HL-60/S4 treated with phorbol 12-myristate 13-acetate at 8.2 ng/mL for 4 days and 3 days (cell line): ENCODE data around the gene SLC34A3.

ENCODE experiments used
- in situ Hi-C: fragments of 300-500 bp; cut with MboI; formaldehyde crosslinking; loops from 2 replicates; pipeline ENCODE4 v1.15.0; 2022; ENCODE audit warnings: low sequenced_read_pairs

Gene SLC34A3

DNA sequence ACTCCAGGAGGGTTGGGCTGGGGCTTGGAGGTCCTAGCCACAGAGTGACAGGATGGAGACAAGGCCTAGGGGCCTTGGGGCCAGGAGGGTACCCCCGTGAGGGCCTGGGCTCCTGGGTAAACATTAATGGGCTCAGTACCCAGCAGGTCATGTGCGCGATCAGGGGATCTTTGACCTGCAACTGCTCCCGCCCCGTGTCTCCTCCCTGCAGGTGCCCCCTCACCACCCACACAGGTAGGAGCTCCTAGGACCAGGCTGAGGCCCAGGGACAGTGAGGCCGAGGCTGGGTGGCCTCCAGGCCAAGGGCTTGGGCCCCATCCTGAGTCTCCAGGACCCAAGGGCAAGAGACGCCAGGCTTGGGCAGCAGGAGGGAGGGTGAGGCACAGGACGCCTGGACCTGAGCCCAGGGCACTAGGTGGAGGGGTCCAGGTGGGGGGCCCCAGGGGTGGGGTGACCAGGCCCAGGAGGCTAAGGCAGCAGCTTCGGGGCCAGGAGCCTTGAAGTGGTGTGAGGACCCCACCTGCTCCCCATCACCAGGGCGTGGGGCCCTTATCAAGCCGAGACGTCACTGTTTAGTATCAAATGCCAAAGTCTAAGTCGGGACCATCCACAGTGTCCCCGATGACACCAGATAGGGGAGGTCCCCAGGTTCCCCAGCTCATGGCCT, at the start of gene SLC34A3:
TSS of gene SLC34A3 (plus strand) at position 197 of the 667 bp plus-strand sequence. CDS start 802 bp downstream, outside the sequence.
- in situ Hi-C loops, result no loop called here

DNA sequence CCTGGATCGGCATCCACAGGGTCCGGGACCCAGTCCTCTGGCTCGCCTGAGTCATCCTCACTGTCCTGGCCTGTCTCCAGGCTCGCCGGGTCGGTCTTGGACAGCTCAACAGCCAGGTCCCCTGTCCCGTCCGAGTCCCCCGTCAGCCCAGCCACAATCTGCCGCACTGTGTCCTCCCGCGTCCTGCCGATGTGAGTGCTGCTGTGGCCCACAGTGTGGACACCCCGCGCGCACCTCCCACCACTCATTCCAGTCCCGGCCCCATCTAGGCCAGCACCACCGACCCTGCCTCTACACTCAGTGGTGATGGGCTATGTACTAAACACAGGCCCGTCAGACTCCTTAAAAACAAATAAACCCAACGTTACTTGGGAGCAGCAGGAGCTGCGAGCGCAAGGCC, 49.0 kb upstream of the SLC34A3 start:
- in situ Hi-C loops, result no loop called here

DNA sequence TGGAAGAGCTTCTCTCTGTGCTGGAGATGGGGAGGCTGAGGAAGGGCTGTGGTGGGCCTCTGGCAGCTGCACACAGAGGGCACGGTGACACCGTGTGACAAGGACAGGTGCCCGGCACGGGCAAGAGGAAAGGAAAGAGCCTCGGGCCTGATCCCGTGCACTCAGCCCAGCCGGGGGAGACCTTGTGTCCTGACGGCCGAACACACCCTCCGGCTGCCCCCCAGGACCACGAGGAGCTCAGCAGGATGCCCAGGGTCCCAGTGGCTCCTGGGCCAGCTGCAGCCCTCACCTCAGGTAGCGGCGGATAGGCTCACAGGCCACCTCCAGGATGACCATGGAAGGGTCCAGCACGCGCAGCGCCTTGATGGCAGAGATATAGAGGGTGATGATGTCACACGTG, 47.9 kb upstream of the SLC34A3 start:
- in situ Hi-C loops, result no loop called here

DNA sequence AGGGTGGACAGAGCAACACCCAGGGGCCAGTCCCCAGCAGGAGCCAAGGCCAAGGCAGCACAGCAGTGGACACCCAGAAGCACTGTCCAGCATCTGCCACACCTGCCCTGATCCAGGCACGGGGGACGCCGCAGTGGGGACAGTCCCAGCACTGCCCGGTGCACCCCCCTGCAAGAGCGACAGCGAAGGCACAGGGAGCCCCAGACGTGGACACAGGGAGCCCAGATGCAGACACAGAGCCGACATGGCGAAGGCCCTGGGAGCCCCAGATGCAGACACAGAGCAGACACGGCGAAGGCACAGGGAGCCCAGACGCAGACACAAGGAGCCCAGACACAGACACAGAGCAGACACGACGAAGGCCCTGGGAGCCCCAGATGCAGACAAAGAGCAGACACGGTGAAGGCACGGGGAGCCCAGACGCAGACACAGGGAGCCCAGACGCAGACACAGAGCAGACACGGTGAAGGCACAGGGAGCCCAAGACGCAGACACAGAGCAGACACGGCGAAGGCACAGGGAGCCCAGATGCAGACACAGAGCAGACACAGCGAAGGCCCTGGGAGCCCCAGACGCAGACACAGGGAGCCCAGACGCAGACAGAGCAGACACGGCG, 46.6 kb upstream of the SLC34A3 start:
- in situ Hi-C loops, result no loop called here

DNA sequence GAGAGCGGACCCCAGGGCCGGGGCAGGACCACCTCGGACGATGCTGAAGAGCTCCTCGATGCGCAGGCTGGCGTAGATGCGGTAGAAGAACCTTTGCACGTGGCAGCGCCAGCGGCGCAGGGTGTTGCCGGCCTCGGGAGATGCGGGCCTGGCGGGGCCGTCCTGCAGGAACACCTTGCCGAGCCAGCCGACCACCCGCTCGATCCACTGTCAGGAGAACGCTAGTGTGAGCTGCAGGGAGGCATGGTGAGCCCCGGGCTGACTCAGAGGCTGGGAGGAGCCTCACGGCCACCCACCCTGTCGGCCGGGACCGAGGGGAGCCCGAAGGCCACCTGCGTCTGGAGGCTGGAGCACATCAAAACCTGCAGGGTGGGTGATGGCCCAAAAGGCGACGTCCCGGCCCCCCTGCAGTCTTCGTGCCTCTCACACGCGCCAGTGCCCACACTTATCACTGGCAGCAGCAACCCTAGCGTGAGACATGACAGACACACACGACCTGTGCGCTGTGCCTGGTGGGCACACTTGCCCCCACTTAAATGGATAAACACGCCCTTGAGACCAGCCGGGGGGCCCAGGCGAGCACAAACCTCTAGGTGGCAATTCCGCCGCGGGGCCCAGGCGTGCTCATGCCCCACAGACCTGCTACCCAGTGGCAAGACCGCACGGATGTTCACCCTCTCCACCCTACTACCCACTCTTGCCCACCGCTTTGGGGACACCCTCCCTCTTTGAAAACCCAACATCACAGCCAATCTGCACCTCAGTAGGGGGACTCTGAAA, 45.6 kb upstream of the SLC34A3 start:
- in situ Hi-C loops, result no loop called here

DNA sequence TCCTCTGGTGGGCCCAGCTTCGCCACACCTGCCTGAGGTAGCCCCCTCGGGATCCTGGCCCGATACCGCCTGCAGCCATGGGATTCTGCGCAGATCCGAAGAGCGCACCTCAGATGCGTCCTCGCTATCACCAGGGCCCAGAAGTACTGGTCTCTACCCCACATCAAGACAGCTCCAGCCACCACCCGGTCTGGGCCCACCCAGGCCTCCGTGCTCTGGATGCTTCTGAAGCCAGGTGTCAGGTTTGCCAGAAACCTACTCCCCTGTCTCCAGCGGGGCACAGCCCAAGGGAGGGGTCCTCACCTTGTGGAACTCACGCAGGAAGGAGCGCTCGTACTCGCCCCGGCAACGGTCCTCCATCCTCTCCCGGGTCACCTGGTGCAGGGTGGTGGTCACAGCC, 44.8 kb upstream of the SLC34A3 start:
- in situ Hi-C loops, result no loop called here

DNA sequence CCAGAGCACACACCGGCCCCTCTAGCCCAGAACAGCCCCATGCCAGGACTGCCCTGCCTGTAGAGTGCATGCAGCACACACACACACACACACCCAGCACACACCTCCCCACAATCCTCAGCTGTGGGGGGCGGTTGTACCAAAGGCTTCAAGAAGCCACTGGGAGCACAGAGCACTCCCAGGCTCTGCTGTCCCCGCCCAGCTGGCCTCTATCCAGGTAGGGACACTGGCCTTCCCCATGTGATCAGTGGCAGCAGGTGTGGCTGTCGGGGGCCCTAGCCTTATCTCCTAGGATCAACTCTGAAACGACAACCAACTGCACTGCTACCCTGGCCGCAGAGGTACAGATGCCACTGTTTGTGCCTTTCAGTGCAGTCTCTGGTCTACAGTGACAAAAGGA, 44.3 kb upstream of the SLC34A3 start:
- in situ Hi-C loops, result no loop called here

DNA sequence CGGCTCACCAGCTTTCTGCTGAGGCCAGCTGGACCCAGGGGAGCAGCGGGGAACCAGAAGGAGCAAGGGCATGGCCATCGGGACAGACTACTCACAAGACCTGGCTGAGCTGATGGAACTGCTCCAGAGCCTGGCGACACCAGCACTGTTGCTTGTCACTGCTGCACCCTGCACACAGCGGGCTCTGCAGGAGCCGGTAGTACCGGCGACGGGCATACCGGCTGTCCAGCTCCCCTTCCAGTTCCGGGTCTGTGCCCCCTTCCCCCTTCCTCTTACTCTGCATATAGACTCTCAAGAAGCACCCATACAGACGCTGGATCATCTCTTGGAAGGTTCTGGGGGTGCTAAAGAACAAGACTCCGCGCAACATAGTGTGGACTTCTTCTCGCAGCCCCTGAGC, 43.3 kb upstream of the SLC34A3 start:
- in situ Hi-C loops, result no loop called here

DNA sequence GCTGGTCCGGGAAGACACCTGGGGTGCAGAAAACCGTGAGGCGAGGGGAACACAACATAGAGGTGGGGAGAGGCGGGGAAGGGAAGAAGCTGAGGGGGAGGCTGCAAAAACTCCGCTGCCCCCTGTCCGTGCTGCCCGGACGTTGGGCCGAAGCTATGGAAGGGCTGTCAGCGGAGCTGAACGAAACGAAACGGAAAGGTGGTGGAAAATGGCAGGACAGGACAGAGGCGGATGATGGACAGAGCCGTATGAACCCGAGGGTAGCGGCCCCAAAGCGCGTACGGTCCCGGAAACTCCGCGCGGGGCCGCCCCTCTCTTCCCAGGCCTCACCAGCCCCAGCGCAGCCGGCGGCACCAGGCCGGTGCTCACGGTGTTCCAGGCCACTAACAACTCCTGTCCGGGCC, 42.6 kb upstream of the SLC34A3 start:
- in situ Hi-C loops, result no loop called here

DNA sequence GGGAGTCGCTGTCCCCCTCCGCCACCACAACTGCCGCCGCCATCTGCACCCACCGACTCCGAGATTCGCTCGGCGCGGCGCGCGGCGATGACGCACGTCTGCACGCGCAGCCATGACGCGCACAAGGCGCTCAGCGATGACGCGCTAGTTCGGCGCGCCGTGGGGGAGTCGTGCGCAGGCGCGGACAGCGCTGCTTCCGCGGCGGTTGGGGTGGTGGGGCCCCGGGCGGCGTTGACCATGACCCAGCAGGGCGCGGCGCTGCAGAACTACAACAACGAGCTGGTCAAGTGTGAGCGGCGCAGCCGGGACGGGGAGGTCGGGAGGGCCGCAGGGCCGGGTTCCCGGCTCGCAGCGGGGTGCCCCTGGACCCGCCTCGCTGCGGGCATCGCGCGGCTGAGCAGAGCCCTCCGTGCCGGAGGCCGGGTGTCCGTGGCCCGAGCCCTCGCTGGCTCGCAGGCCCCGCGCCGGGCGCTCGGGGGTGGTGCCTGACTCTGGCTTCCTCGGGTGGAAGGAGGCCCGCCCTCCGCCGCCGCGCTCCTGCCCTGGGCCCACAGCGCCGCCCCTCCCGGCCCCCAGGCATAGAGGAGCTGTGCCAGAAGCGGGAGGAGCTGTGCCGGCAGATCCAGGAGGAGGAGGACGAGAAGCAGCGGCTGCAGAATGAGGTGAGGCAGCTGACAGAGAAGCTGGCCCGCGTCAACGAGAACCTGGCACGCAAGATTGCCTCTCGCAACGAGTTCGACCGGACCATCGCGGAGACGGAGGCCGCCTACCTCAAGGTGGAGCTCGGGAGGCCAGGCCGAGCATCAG, 42.0 kb upstream of the SLC34A3 start, which contains the start of the genes ANAPC2 and SSNA1:
TSS of gene ANAPC2 (minus strand) at position 71 of the 807 bp plus-strand sequence. CDS start at position 43, 28 bp downstream.
TSS of gene SSNA1 (plus strand) at position 187 of the 807 bp plus-strand sequence. CDS start at position 238, 51 bp downstream.
- in situ Hi-C loops, result no loop called here

DNA sequence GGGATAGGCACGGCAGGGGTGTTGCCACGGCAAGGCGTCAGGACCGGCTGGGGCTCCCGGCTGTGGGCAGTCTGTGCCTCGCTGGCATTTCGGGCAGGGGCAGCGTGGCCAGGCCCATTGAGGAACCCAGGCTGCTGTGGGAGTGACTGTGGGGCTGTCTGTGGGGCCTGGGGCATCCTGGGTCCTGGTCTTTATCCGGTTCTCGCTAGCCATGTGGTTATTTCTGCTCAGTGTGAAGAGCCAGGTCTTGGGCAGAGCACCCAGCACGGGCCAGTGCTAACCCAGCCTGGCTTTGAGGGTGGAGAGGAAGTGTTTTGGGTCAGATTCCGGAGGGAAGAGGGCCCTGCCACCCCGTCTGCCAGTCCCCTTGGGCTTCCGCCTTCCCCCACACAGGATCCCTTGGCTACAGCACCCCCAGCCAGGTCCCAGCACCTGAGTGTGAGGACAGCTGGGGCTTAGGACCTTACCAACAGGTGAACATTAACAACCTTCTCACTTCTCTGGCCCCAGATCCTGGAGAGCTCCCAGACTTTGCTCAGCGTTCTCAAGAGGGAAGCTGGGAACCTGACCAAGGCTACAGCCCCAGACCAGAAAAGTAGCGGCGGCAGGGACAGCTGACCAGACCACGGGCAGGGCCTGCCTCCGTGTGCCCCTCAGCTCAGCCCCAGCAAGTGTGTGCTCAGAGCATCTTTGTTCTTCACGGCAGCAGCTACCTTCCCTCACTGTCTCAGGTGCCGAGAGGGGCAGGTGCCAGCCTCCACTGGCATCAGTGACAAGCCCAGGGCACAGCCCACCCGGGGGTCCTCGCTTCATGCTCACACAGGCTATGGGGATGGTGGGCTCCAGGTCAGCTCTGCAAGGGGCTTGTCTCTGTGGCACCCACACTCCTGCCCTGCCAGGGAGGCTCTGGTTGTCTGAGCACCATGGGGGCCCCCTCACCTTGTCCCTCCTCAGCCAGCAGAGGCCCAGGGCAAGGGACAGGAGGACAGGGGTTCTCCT, 41.1 kb upstream of the SLC34A3 start:
- in situ Hi-C loops, result no loop called here

DNA sequence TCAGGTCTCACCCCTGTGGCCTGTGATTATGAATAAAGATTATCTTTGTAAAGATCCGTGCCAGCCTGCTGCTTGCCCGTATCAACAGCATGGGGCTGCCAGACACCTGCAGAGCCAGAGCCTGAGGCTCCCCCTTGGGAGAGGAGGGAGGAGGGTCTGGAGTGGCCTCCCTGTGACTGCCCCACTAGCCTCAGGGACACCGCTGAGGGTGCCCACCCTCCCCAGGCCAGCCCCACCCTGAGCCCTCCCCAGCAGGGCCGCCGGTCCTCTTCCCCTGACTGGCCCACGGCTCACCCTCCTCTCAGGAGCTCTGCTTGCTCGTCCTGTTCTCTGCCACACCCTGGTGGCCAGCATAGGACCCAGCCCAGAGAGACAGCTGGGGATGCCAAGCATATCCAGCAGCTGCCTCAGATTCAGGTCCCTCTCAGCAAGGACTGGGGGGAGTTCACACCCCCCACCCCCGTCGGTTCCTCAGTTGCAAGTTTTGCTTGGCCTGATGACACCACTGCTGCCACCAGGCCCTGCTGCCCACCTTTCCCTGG, 40.3 kb upstream of the SLC34A3 start:
- in situ Hi-C loops, result no loop called here

DNA sequence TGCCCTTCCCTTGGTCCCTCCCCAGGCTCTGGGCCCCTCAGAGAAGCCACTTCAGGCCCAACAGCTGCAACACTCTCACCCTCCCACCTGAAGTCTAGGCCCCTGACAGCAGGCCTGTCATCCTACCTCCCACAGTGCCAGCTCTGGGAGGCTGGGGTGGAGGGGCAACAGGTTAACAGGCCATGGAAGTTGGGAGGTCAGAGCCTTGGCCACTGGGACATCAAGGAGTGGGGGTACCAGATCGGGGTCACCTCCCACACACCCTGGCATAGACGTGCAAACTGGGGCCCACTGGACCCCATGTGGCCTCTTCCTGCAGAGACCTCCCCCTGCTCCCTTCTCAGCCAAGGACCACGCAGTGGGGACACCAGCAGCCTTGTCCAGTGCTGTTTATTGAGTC, 39.5 kb upstream of the SLC34A3 start:
- in situ Hi-C loops, result no loop called here

DNA sequence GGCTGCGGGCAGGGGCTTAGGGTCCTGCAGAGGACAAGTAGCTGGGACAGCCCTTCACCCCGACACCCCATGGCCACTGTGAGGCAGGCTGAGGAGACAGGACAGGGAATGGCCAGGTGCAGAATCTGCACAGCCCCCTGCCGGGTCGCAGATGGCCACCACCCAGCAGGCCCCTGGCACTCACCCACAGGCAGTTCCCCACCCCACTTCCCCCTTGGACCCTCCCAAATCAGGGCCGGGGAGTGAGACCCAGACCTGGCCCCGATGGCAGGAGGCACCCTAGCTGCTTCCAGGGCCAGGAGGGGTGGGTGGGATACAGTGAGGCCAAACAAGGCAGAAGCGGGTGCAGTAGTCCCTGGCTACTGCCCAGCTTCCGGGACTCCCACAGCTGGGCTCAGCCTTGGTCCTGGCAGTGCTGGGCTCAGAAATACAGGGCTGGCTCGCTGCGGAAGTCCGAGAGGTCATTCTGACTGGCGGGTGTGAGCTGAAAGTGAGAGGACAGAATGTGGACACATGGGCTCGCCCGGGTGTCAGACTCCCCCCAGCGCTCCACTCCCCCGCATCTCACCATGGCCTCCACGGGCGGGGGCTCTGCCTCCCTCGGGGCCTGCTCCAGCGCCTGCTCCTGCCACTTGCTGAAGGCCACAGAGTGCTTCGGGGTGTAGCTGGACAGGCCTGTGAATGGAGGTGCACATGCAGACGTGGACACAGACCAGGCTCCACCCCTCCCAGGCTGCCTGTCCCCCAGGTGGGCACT, 38.8 kb upstream of the SLC34A3 start:
- in situ Hi-C loops, result no loop called here

DNA sequence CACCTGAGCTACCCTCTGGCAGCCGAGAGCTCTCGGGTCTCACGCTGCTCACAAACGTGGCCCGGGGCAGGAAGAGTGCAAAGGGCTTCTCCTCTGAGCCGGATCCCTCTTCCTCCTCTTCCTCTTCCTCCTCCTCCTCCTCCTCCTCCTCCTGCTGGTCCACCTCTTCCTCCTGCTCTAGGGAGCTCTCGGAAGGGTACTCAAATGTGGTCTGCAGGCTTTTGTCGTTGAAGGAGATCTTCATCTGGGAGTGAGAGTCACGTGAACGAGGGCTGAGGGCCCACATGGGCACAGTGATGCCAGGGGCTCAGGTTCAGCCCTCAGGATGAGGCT, 38.3 kb upstream of the SLC34A3 start:
- in situ Hi-C loops, result no loop called here

DNA sequence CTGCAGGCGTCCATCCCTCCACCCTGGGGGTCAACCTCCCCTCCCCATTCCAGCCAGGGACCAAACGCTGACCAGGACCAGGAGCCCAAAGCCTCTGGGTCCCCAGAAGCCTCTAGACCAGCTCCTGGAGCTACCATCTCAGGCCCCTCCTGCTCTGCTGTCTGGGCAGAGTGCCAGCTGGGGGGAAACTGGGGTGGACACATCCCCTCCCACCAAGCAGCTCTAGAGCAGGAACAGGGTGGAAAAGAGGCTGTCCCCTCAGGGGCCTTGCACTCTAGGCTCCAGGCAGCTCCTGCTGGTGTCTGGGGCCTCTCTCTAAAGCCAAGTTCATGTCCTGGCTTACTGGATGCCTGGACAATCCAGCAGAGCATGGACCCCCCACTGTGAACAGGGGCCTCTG, 37.8 kb upstream of the SLC34A3 start:
- in situ Hi-C loops, result no loop called here

DNA sequence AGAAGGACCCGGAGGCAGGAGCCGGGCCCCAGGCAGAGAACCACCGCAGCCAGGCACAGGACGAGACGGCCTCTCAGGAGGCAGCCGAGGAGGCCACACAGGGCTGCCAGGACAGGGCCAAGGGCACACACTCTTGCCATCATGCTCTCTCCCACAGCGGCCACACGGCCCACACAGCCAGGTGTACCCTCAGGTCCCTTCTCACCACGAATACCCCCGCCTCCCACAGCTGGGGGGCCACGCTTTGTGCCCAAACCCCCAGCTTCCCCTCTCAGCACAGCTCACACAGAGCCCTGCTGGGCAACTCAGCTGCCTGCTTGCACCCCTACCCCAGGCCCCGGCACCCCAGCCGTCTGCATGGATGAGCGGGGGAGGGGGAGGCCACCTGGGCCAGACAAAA, 36.9 kb upstream of the SLC34A3 start:
- in situ Hi-C loops, result no loop called here

DNA sequence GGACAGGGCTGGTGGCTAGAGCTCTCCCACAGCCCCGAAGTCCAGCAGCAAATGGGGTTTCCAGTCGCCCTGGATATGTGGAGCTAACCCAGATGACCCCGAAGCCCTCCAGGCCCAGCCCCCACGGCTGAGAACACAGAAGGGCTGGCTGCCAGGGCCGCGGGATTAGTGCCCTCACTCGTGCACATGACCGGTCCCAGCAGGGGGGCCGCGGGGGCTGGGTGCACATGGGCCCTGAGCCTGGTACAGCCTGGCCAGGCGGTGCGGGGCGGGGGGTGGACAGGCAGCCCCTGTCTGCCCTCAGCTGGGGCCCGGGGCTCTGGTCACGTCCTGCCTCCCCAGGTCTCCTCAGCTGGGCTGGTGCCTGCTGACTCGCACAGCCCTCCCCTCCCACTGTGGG, 36.3 kb upstream of the SLC34A3 start:
- in situ Hi-C loops, result no loop called here

DNA sequence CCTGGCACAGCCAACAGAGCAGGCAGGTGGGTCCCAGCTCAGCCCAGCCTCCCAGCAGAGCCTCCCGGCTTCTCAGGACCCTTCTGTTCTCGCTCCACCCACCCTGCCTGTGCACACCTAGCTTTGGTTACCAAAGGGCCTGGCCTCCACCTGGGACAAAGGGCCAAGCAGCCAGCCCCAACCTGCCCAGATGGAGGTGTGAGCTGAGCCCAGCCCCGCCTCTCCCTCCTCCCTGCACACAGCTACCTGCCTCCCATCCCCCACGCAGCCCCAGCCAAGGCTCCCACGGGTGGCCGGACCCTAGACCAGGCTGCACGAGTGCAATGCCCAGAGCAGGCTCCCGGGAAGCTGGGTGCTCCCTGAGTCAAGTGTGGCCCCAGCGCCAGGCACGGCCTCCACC, 35.8 kb upstream of the SLC34A3 start:
- in situ Hi-C loops, result no loop called here
